ENCODE data around the gene MYPOP. TPM values are rescaled to one million over a fixed set of nuclear protein-coding genes. Genes with fewer than 3 reads are reported as not detected.

MYPOP gene
- total RNA-seq, 8 experiments from 2014 or later, result 2.1 to 6.1 (median 2.6) TPM

DNA sequence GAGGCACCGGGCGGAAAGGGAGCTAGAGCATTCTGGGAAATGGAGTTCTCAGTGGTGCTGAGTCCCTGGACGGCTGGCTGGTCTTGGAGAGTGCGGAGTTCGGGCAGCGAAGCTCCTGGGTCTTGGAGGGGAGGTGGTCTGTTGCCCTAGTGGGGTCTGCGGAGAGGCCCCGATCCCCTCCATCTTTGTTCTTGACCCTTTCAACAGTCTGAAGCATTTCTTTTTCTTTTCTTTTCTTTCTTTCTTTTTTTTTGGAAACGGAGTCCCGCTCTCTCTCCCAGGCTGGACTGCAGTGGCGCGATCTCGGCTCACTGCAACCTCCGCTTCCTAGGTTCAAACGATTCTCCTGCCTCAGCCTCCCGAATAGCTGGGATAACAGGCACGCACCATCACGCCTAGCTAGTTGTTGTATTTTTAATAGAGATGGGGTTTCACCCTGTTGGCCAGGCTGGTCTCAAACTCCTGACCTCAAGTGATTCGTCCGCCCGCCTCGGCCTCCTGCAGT is 39.0 kb downstream of the MYPOP start:
- in situ Hi-C loops (cut with MboI; ENCODE audit: low pct_unique_long_range_greater_than_20kb in 2 of 9, low sequenced_read_pairs in 9 of 9, unreplicated experiment in 9 of 9), result no loop called here
- ATAC-seq (replicated peaks in 6 of 8), result peak in 1 of 8 experiments; percentile 2
- WGBS, 10 experiments, result 0 to 10% (median 4%) methylated on average over 1 to 14 of the region's 22 CpGs; no CpG with 5 or more reads in 2 of the 10 experiments
- peaks cover 0 to 6% of the 10 kb centered on the region in 2 donors for H3K4me1 ChIP-seq (replicated peaks in 1 of 2)
- H3K27ac ChIP-seq, result no peak overlapping the region
- H3K4me3 ChIP-seq, result peak overlapping the region; percentile 12 to 87 (median 25)

DNA sequence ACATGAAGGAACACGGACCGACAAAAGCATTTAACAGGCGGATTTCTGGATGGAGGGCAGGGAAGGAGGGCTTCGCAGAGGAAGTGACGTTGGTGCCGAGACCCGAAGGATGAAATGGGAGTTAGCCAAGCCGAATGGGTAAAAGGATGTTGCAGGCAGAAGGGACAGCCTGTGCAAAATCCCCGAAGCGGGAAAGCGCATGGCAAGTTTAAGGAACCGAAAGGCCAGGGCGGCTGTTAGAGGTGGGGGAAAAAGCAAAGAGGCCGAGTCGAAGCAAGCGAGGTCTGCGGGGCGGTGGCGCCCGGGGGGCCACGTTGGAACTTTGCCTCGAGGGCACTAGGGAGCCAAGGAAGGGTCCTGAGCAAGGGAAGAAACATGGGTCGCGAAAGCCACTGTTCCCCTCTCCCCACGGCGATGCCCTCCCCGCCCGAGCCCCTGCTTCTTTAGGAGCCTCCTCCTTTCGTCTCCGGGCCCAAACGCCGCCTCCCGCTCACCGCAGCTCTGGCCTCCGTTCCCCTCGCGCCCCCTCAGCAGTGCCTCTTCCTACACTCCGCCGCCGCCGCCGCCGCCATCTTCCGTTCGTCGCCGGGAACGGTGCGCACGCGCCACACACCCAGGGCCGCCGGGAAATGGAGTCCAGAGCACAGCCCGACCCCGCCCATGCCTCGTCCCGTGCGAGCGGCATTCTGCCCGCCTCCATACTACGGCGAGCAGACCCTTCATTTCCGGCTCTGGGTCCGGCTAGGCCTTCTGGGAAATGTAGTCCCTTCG is 39.7 kb downstream of the MYPOP start, which contains the start of gene SYMPK:
Gene SYMPK, minus strand, starts transcription at position 584 of the 771 bp plus-strand sequence. CDS start 8,652 bp downstream, outside the sequence.
- peak; percentile 88 to 96 (median 94) for ATAC-seq (replicated peaks in 6 of 8)
- WGBS, 10 experiments, result 0 to 5% (median 0%) methylated on average over 2 to 17 of the region's 65 CpGs; no CpG with 5 or more reads in 1 of the 10 experiments
- Histone ChIP-seq H3K4me3 (peak within 1 kb of the TSS; percentile 58 to 96 (median 75)), H3K4me1 (replicated peaks in 1 of 2) (peaks cover 0 to 6% of the 10 kb centered on the region in 2 donors), H3K27ac (peak within 1 kb of the TSS; percentile 93 to 97)
- in situ Hi-C loops (cut with MboI; ENCODE audit: low pct_unique_long_range_greater_than_20kb in 2 of 9, low sequenced_read_pairs in 9 of 9, unreplicated experiment in 9 of 9), result no loop called here

DNA sequence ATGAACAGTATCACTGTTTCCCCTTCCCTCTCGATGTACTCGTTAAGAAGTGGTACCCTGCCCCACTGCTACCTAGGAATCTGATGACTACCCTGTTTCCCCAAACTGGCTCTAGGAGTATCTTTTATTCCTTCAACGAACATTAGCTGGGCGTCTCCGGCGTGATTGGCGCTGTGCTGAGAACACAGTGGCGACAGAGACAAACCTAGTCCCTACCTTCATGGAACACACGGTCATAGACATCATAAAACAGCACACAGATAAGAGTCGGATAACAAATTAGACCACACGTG is 40.2 kb downstream of the MYPOP start:
- in situ Hi-C loops (cut with MboI; ENCODE audit: low pct_unique_long_range_greater_than_20kb in 2 of 9, low sequenced_read_pairs in 9 of 9, unreplicated experiment in 9 of 9), result no loop called here
- Histone ChIP-seq H3K4me3 (peak overlapping the region; percentile 58 to 96 (median 75)), H3K4me1 (replicated peaks in 1 of 2) (peaks cover 0 to 6% of the 10 kb centered on the region in 2 donors), H3K27ac (peak overlapping the region; percentile 93 to 97)
- WGBS, 10 experiments, result 0 to 1% (median 0%) methylated on average over 4 to 11 of the region's 11 CpGs; no CpG with 5 or more reads in 1 of the 10 experiments
- ATAC-seq (replicated peaks in 6 of 8), result peak in 1 of 8 experiments; percentile 1

DNA sequence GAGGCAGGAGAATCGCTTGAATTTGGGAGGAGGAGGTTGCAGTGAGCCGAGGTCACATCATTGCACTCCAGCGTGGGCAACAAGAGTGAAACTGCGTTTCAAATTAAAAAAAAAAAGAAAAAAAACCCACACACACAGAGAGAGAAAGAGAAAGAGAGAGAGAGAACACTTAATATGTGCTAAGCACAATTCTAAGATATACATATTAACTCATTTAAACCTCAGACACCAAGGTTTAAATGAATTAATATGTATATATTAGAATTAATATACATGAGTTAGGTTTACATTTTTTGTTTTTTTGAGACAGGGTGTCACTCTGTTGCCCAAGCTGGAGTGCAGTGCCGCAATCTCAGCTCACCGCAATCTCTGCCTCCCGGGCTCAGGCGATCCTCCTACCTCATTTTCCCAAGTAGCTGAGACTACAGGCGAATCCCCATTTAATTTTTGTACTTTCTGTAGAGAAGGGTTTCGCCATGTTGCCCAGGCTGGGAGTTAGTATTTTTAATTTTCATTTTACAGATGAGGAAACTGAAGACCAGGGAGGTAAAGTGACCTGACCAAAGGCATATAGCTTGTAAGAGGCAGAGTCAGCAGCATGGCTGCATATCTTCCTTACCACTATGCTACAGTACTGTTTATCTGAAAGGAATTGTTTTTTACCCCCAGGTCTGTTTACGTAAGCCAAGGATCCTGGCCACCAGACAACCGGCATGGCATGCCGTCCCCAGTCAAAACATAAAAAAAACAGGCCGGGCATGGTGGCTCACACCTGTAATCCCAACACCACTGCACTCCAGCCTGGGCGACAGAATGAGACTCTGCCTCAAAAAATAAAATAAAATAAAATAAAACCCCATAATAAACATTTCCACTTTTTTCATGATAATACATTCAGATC is 41.8 kb downstream of the MYPOP start:
- H3K4me1 ChIP-seq (replicated peaks in 1 of 2), result peaks cover 0 to 6% of the 10 kb centered on the region in 2 donors
- no peak overlapping the region for H3K4me3 ChIP-seq
- 63 to 98% (median 97%) methylated on average over 7 to 10 of the region's 15 CpGs for WGBS, 10 experiments
- in situ Hi-C loops (cut with MboI; ENCODE audit: low pct_unique_long_range_greater_than_20kb in 2 of 9, low sequenced_read_pairs in 9 of 9, unreplicated experiment in 9 of 9), result no loop called here
- no peak for ATAC-seq (replicated peaks in 6 of 8)
- H3K27ac ChIP-seq, result no peak overlapping the region

DNA sequence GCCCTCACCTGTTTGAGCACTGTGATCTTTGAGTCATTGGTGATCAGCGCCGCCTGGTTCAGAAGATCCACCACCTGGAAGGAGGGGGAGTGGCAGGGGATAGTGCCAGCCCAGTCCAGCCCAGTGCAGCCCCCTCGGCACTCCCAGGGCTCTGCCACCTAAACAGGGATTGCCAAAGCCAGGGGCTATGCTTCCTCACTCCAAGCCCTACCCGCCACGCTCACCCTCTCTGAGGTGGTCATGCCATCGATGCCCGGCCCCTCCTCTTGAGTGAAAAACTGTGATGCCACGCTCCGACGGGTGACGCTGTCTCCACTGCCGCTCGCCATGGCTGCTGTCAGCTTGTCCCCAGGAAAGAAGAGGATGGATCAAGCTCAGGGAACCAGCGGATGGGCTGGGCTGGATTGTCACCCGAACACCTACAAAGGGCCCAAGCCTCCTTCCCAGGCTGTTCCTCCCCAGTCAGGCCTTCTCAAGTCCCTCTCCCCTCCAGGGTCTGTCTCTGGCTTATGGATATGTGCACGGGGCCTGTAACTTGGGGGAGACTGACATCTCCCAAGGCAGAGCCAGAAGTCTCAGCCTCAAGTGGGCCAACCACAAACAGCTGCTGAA is 48.1 kb downstream of the MYPOP start:
- peak in 1 of 8 experiments; percentile 18 for ATAC-seq (replicated peaks in 6 of 8)
- in situ Hi-C loops (cut with MboI; ENCODE audit: low pct_unique_long_range_greater_than_20kb in 2 of 9, low sequenced_read_pairs in 9 of 9, unreplicated experiment in 9 of 9), result no loop called here
- 80 to 100% (median 100%) methylated on average over 1 to 9 of the region's 16 CpGs; no CpG with 5 or more reads in 3 of the 10 experiments for WGBS, 10 experiments

GRCh38 chr19:45852983-45853382 is 49.4 kb downstream of the MYPOP start:
- ATAC-seq (replicated peaks in 6 of 8), result no peak
- H3K27ac ChIP-seq, result no peak overlapping the region
- in situ Hi-C loops (cut with MboI; ENCODE audit: low pct_unique_long_range_greater_than_20kb in 2 of 9, low sequenced_read_pairs in 9 of 9, unreplicated experiment in 9 of 9), result no loop called here
- H3K4me3 ChIP-seq, result no peak overlapping the region
- 53 to 100% (median 95%) methylated on average over 2 to 5 of the region's 7 CpGs; no CpG with 5 or more reads in 5 of the 10 experiments for WGBS, 10 experiments
- H3K4me1 ChIP-seq (replicated peaks in 1 of 2), result peaks cover 0 to 4% of the 10 kb centered on the region in 2 donors

More for the DNA sequence above, 48.1 kb downstream of the MYPOP start:
- H3K27ac ChIP-seq, result no peak overlapping the region
- no peaks in the 10 kb centered on the region for H3K4me1 ChIP-seq (replicated peaks in 1 of 2)
- no peak overlapping the region for H3K4me3 ChIP-seq

DNA sequence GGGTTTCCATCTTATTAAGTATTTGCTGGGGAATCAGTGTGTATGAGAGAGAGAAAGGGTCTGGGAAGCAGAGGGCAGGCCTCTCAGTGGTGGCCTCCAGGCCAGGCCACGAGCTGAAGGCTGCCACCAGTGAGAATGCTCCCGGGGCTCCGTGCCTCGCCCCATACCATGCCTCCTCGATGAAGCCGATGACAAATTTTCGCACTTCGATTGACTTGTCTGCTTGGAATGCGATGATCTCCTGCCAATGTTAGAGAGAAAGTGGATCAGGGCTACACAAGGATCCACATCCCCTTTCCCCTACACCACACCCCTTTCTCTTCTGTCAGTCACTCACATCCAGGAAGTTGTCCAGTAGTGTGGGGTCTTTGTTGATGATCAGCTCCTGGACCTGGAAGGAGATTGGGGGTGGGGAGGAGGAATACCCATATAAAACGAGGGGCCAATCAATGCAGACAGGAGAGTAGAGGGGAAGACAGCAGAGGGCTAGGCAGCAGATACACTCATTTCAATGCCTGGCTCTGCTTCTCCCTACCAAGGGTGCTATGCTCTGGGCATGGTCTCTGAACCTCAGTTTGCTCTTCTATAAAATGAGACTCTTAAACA is 50.2 kb downstream of the MYPOP start:
- H3K27ac ChIP-seq, result no peak overlapping the region
- WGBS, 10 experiments, result 80 to 100% (median 92%) methylated on average over 1 to 9 of the region's 10 CpGs; no CpG with 5 or more reads in 5 of the 10 experiments
- in situ Hi-C loops (cut with MboI; ENCODE audit: low pct_unique_long_range_greater_than_20kb in 2 of 9, low sequenced_read_pairs in 9 of 9, unreplicated experiment in 9 of 9), result no loop called here
- peaks cover 0 to 4% of the 10 kb centered on the region in 2 donors for H3K4me1 ChIP-seq (replicated peaks in 1 of 2)
- ATAC-seq (replicated peaks in 6 of 8), result no peak
- no peak overlapping the region for H3K4me3 ChIP-seq

DNA sequence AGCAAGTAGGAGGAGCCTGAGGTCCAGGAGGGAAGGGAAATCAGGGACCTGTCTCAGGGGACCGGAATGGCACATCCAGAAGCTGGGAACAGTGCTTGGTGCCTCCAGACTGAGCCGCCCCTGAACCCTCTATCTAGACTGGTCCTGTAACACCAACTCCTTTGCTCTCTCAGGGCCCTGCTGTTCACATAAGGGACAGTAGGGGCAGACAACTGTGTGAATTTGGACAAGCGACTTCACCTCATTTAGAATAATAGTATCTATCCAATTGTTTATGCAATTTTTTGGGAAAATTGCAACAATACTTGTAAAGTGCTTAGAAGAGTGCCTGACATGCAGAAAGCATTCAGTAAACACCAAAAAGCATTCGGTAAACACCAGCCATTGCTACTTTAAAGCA is 53.5 kb downstream of the MYPOP start:
- 71 to 100% (median 85%) methylated on average over 1 to 3 of the region's 4 CpGs; no CpG with 5 or more reads in 4 of the 10 experiments for WGBS, 10 experiments
- Histone ChIP-seq H3K4me1 (replicated peaks in 1 of 2) (peaks cover 0 to 4% of the 10 kb centered on the region in 2 donors), H3K27ac (no peak overlapping the region), H3K4me3 (no peak overlapping the region)
- peak in 3 of 8 experiments; percentile 20 to 40 (median 36) for ATAC-seq (replicated peaks in 6 of 8)
- in situ Hi-C loops (cut with MboI; ENCODE audit: low pct_unique_long_range_greater_than_20kb in 2 of 9, low sequenced_read_pairs in 9 of 9, unreplicated experiment in 9 of 9), result no loop called here

GRCh38 chr19:45847663-45848062 is 54.8 kb downstream of the MYPOP start:
- H3K4me1 ChIP-seq (replicated peaks in 1 of 2), result peaks cover 0 to 4% of the 10 kb centered on the region in 2 donors
- no peak overlapping the region for H3K27ac ChIP-seq
- 50 to 100% (median 90%) methylated on average over 1 to 11 of the region's 13 CpGs; no CpG with 5 or more reads in 1 of the 10 experiments for WGBS, 10 experiments
- in situ Hi-C loops (cut with MboI; ENCODE audit: low pct_unique_long_range_greater_than_20kb in 2 of 9, low sequenced_read_pairs in 9 of 9, unreplicated experiment in 9 of 9), result no loop called here
- no peak overlapping the region for H3K4me3 ChIP-seq
- peak in 5 of 8 experiments; percentile 33 to 93 (median 87) for ATAC-seq (replicated peaks in 6 of 8)

- Histone ChIP-seq H3K27ac (no peak overlapping the region), H3K4me3 (no peak overlapping the region), H3K4me1 (replicated peaks in 1 of 2) (no peaks in the 10 kb centered on the region)
- 100% methylated on average over 2 to 4 of the region's 14 CpGs; no CpG with 5 or more reads in 7 of the 10 experiments for WGBS, 10 experiments
- in situ Hi-C loops (cut with MboI; ENCODE audit: low pct_unique_long_range_greater_than_20kb in 2 of 9, low sequenced_read_pairs in 9 of 9, unreplicated experiment in 9 of 9), result no loop called here
- ATAC-seq (replicated peaks in 6 of 8), result no peak
These were observed 60.2 kb downstream of the MYPOP start for GRCh38 chr19:45842198-45842597.

All from motor neuron (in vitro differentiated cells).